ENCODE measurements around the gene EXPH5.

The EXPH5 gene

GRCh38 chr11:108568195-108568858 is 25.2 kb downstream of the EXPH5 start:
- no peak for DNase-seq (ENCODE audit: low read depth)
- no peak for TF ChIP-seq CTCF (IDR thresholded peaks at IDR 0.05; ENCODE audit: low read depth, low read length, missing control alignments)

GRCh38 chr11:108565653-108566052 is 27.9 kb downstream of the EXPH5 start:
- no peak for DNase-seq (ENCODE audit: low read depth)
- no peak for TF ChIP-seq CTCF (IDR thresholded peaks at IDR 0.05; ENCODE audit: low read depth, low read length, missing control alignments)
- H3K4me3 ChIP-seq (ENCODE audit: low read depth, low read length) = no peak overlapping the region

More at GRCh38 chr11:108568195-108568858, 25.2 kb downstream of the EXPH5 start:
- H3K4me3 ChIP-seq (ENCODE audit: low read depth, low read length) = no peak overlapping the region

GRCh38 chr11:108562746-108563581 is 30.6 kb downstream of the EXPH5 start:
- no peak for TF ChIP-seq CTCF (IDR thresholded peaks at IDR 0.05; ENCODE audit: low read depth, low read length, missing control alignments)
- DNase-seq (ENCODE audit: low read depth) = no peak
- H3K4me3 ChIP-seq (ENCODE audit: low read depth, low read length) = no peak overlapping the region

- H3K4me3 ChIP-seq (ENCODE audit: low read depth, low read length) = no peak overlapping the region
- TF ChIP-seq CTCF (IDR thresholded peaks at IDR 0.05; ENCODE audit: low read depth, low read length, missing control alignments) = no peak
- no peak for DNase-seq (ENCODE audit: low read depth)
Measured at GRCh38 chr11:108561535-108561991, 32.0 kb downstream of the EXPH5 start.

- no peak for DNase-seq (ENCODE audit: low read depth)
- TF ChIP-seq CTCF (IDR thresholded peaks at IDR 0.05; ENCODE audit: low read depth, low read length, missing control alignments) = no peak
- no peak overlapping the region for H3K4me3 ChIP-seq (ENCODE audit: low read depth, low read length)
Measured at GRCh38 chr11:108559904-108560303, 33.7 kb downstream of the EXPH5 start.

- no peak overlapping the region for H3K4me3 ChIP-seq (ENCODE audit: low read depth, low read length)
- TF ChIP-seq CTCF (IDR thresholded peaks at IDR 0.05; ENCODE audit: low read depth, low read length, missing control alignments) = no peak
- no peak for DNase-seq (ENCODE audit: low read depth)
Measured at GRCh38 chr11:108559340-108559739, 34.2 kb downstream of the EXPH5 start.
